ENCODE measurements around the gene RAPGEF4.
"Not testable (repeated sequence)": the region's sequence is repeated elsewhere in the genome, so short reads cannot be mapped to it uniquely, and the experiment has no call there.

RAPGEF4 gene

GRCh38 chr2:173079973-173080860 is 344.6 kb downstream of the RAPGEF4 start:
- DNase-seq, result no peak

GRCh38 chr2:173086518-173087213 is 351.0 kb downstream of the RAPGEF4 start:
- DNase-seq, result no peak

- DNase-seq, result no peak
These were observed 351.6 kb downstream of the RAPGEF4 start for GRCh38 chr2:173087214-173087581.

- DNase-seq, result no peak
These were observed 352.3 kb downstream of the RAPGEF4 start for GRCh38 chr2:173087793-173088496.

DNA sequence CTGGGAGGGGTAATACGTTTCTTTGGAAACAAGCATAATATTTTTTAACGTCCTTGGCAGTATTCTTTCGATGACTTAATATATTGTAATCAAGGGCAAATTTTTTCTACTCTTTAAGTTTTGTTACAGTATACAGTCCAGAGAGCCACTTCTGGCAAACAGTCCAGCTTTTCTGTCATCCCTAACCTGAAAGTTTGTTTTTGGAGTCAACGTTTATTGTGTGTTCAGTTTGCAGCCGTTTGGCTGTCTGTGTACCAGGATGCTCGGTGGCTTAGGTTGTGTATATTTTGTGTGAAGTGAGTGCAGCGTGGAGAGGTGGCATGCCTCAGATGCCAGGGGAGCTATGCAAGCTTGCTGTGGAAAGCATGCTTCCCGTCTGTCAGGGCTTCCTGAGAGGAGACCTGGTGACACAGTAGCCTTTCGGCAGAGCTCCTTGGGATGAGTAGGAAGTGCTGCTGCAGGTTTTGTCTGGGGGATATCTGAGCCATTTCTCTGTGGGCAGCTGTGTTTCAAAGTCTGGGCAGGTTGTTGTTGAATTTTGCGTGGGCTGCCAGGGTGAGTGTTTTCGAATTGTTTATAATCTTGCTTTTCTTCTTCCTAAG is 354.7 kb downstream of the RAPGEF4 start:
- DNase-seq, result no peak

DNA sequence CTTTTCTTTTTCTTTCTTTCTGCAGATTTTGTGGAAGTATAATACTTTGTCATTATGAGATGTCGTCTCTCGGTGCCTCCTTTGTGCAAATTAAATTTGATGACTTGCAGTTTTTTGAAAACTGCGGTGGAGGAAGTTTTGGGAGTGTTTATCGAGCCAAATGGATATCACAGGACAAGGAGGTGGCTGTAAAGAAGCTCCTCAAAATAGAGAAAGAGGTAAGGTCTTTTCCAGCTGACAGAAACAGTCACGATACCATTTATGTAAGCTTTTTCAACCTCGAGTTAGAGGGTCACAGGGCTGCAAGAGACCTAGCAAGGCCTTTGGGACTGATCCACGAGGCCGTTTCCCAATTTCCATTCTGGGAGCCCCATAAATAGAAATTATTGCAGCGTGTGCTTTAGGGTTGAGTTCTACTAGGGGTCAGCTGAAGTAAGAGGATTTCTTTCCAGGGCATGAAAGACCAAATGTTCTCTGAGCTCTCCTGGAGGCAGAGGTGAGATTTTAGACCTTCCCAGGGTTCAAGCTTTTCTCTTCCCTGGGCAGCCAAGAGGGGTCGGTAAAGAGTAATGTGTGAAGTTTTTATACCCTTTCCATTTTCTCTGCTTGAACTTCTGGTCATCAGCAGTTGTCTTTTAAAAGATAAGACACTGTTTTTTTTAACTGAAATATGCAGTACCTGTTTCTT is 355.5 kb downstream of the RAPGEF4 start:
- DNase-seq, result no peak

- no peak for DNase-seq
These were observed 356.3 kb downstream of the RAPGEF4 start for GRCh38 chr2:173091910-173092309.

- DNase-seq, result no peak
These were observed 357.3 kb downstream of the RAPGEF4 start for GRCh38 chr2:173092844-173093402.

DNA sequence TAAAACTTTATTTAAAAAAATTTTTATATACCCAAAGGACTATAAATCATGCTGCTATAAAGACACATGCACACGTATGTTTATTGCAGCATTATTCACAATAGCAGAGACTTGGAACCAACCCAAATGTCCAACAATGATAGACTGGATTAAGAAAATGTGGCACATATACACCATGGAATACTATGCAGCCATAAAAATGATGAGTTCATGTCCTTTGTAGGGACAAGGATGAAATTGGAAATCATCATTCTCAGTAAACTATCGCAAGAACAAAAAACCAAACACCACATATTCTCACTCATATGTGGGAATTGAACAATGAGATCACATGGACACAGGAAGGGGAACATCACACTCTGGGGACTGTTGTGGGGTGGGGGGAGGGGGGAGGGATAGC is 358.0 kb downstream of the RAPGEF4 start:
- not testable (repeated sequence) for DNase-seq

DNA sequence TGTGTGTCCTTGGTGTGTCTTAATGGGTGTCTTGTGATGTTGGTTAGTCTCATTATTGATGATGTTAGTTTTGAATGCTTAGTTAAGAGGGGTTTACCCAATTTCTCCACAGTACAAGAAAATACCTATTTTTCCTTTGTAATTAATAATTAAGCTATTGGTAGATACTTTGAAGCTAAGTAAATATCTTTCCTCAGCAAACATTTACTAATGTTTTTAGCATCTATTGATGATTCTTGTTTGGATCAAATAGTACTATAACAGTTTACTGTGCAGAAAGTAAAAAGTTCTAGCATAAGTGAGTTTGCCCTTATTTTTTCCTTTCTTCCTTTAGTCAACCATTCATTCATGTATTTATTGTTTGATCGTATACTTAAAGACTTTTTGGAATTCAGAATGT is 359.1 kb downstream of the RAPGEF4 start:
- no peak for DNase-seq

DNA sequence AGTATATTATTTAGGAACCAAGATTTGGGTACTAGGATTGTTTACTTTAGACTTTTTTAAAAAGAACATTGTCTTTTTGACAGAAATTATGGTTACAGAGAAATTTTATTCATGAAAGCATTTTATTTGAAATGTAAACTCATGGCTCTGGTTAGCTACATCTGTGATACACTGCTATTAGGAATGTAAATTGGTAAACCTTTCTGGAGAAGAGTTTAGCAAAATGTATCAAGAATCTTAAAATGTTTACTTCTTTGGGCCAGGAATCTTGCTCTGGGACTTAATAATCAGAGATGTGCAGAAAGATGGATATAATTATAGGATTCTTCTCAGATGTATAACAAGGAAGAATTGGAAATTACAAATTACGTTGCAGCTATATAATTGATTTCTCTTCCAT is 359.7 kb downstream of the RAPGEF4 start:
- no peak for DNase-seq

DNA sequence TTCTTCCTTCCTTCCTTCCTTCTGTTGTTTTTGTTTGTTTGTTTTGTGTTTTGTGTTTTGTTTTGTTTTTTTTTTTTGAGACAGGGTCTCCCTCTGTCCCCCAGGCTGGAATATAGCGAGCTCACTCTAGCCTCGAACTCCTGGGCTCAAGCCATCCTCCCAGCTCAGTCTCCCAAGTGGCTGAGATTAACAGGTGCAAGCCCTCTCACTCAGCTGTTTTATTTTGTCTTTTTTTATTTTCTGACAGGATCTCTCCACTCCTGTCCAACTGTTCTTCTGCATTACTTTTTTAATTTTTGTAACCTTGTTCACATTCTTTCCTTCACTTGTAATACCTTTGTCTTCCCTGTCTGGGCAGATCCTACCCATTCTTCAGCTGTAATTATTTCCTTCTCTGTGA is 363.6 kb downstream of the RAPGEF4 start:
- no peak for DNase-seq

DNA sequence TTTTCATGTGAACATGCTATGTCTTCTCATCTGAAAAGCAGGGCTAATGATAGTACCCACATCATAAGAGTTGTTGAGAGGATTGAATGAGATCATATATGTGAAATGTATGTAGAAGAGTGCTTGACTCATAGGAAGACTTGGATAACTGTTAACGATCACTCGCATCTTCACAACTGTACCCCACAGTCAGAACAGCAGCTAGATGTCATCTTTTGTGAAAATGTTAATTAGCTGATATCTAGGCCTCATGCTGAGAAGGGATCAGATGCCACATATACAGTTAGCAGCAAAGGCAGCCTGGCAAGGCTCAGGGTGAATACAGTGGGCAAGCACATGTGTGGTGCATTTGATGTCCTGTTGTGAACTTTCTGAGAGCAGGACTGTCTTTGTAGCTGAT is 364.2 kb downstream of the RAPGEF4 start:
- no peak for DNase-seq

GRCh38 chr2:173101687-173102086 is 366.0 kb downstream of the RAPGEF4 start:
- DNase-seq, result no peak

All from NCI-H774 (cell line).